ENCODE data around the gene OR51M1. TPM values are rescaled to one million over a fixed set of nuclear protein-coding genes. Genes with fewer than 3 reads are reported as not detected.

The OR51M1 gene
- total RNA-seq, 2 experiments from 2014 or later, result not detected

DNA sequence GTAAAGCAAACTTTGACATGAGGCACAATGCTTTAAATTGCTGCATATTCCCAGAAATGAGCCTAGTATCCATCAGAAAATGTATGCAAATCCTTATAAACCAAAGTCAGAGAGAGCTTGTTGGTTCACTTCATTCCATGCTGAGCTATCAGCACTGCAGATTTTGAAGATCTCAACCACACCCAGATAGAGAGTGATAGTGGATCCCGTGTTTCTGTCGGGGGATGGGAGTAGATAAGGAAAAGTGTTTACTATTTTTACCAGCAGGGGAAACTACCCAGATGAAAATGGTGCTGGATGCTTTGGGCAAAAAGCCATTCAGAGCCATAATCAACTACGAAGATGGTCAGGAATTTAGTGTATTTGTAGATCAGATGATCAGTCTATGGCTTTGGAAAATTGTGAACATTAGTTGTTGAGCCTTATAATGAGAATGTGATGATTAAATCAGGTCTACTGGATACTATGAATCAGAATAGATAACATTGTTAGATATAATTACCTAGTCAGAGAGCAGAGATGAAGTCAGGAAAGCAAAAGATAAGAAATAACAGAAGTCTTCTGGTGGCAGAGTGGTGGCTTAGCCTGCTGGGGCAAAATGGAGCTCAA, 21.5 kb upstream of the OR51M1 start:
- Histone ChIP-seq H3K4me3 (ENCODE audit: low read depth, low read length, poor library complexity, severe bottlenecking) (no peak overlapping the region), H3K4me2 (ENCODE audit: low read length) (no peak overlapping the region), H2AFZ (ENCODE audit: low read length) (no peak overlapping the region), H3K9me3 (ENCODE audit: low read length) (no peaks in the 10 kb centered on the region), H3K79me2 (ENCODE audit: insufficient read depth, low read depth, low read length) (no peaks in the 10 kb centered on the region), H3K4me1 (ENCODE audit: insufficient read depth, low read length, poor library complexity, severe bottlenecking) (no peaks in the 10 kb centered on the region), H3K27ac (ENCODE audit: low read depth, low read length, poor library complexity, severe bottlenecking) (no peak overlapping the region), H3K9me2 (ENCODE audit: insufficient read depth, low read length) (no peaks in the 10 kb centered on the region), H4K20me1 (ENCODE audit: insufficient read depth, low read length) (no peaks in the 10 kb centered on the region), H3K36me3 (ENCODE audit: insufficient read depth, low read length) (no peaks in the 10 kb centered on the region)
- CTCF ChIA-PET (ENCODE audit: unreplicated experiment), result no interaction called here
- no TSS peak for BruUV-seq (replicated peaks)
- TF ChIP-seq CTCF (conservative IDR thresholded peaks at IDR 0.05; ENCODE audit: low read length), result no peak
- no peak for TF ChIP-seq EZH2phosphoT487 (IDR thresholded peaks at IDR 0.05; ENCODE audit: borderline replicate concordance, low read depth, low read length)
- intact Hi-C loops (cut with micrococcal nuclease; ENCODE audit: unreplicated experiment), result no loop called here
- no peak for DNase-seq (ENCODE audit: low spot score)
- POLR2A ChIA-PET, result no interaction called here

- H3K4me3 ChIP-seq (ENCODE audit: low read depth, low read length, poor library complexity, severe bottlenecking), result no peak overlapping the region
- TF ChIP-seq CTCF (conservative IDR thresholded peaks at IDR 0.05; ENCODE audit: low read length), result no peak
- TF ChIP-seq EZH2phosphoT487 (IDR thresholded peaks at IDR 0.05; ENCODE audit: borderline replicate concordance, low read depth, low read length), result no peak
- intact Hi-C loops (cut with micrococcal nuclease; ENCODE audit: unreplicated experiment), result no loop called here
- no peak overlapping the region for H3K27ac ChIP-seq (ENCODE audit: low read depth, low read length, poor library complexity, severe bottlenecking)
- no peaks in the 10 kb centered on the region for H3K79me2 ChIP-seq (ENCODE audit: insufficient read depth, low read depth, low read length)
- H3K9me3 ChIP-seq (ENCODE audit: low read length), result no peaks in the 10 kb centered on the region
- no peaks in the 10 kb centered on the region for H3K36me3 ChIP-seq (ENCODE audit: insufficient read depth, low read length)
- POLR2A ChIA-PET, result interaction anchor here (0.7 kb wide), 1 partner anchor 13 kb away, joined by 4 read pairs; no protein-coding TSS in a partner anchor
- H2AFZ ChIP-seq (ENCODE audit: low read length), result no peak overlapping the region
- BruUV-seq (replicated peaks), result no TSS peak
- H3K9me2 ChIP-seq (ENCODE audit: insufficient read depth, low read length), result no peaks in the 10 kb centered on the region
- no peak for DNase-seq (ENCODE audit: low spot score)
- CTCF ChIA-PET (ENCODE audit: unreplicated experiment), result no interaction called here
- no peak overlapping the region for H3K4me2 ChIP-seq (ENCODE audit: low read length)
- H3K4me1 ChIP-seq (ENCODE audit: insufficient read depth, low read length, poor library complexity, severe bottlenecking), result no peaks in the 10 kb centered on the region
- H4K20me1 ChIP-seq (ENCODE audit: insufficient read depth, low read length), result no peaks in the 10 kb centered on the region
Observed at GRCh38 chr11:5363679-5364078, 19.9 kb upstream of the OR51M1 start.

- ChIA-PET POLR2A (no interaction called here), CTCF (ENCODE audit: unreplicated experiment) (no interaction called here)
- DNase-seq (ENCODE audit: low spot score), result no peak
- BruUV-seq (replicated peaks), result no TSS peak
- H3K36me3 ChIP-seq (ENCODE audit: insufficient read depth, low read length), result no peaks in the 10 kb centered on the region
- H3K9me2 ChIP-seq (ENCODE audit: insufficient read depth, low read length), result no peaks in the 10 kb centered on the region
- no peaks in the 10 kb centered on the region for H3K79me2 ChIP-seq (ENCODE audit: insufficient read depth, low read depth, low read length)
- H3K4me1 ChIP-seq (ENCODE audit: insufficient read depth, low read length, poor library complexity, severe bottlenecking), result no peaks in the 10 kb centered on the region
- H3K4me3 ChIP-seq (ENCODE audit: low read depth, low read length, poor library complexity, severe bottlenecking), result no peak overlapping the region
- H4K20me1 ChIP-seq (ENCODE audit: insufficient read depth, low read length), result no peaks in the 10 kb centered on the region
- H3K4me2 ChIP-seq (ENCODE audit: low read length), result no peak overlapping the region
- H2AFZ ChIP-seq (ENCODE audit: low read length), result no peak overlapping the region
- H3K9me3 ChIP-seq (ENCODE audit: low read length), result no peaks in the 10 kb centered on the region
- intact Hi-C loops (cut with micrococcal nuclease; ENCODE audit: unreplicated experiment), result no loop called here
- no peak overlapping the region for H3K27ac ChIP-seq (ENCODE audit: low read depth, low read length, poor library complexity, severe bottlenecking)
- TF ChIP-seq CTCF (conservative IDR thresholded peaks at IDR 0.05; ENCODE audit: low read length) (no peak), EZH2phosphoT487 (IDR thresholded peaks at IDR 0.05; ENCODE audit: borderline replicate concordance, low read depth, low read length) (no peak)
Observed at GRCh38 chr11:5364214-5364613, 19.4 kb upstream of the OR51M1 start.

Data from OCI-LY7 (cell line).